HepG2 (cell line): ENCODE measurements around the gene CLDN9. TPM values are rescaled to one million over a fixed set of nuclear protein-coding genes. Genes with fewer than 3 reads are reported as not detected.

ENCODE experiments used
- CHCHD3 ChIP-seq: sonication (generic); formaldehyde crosslinking; IDR thresholded peaks from 2 replicates; pipeline ENCODE4 v1.8.0; 2022; ENCODE audit warnings: mild to moderate bottlenecking, missing genetic modification reagents, moderate library complexity
- ESRRA ChIP-seq: sonication (generic); formaldehyde crosslinking; IDR thresholded peaks from 2 replicates; pipeline ENCODE4 v1.5.1; 2020; ENCODE audit warnings: mild to moderate bottlenecking, low read depth, missing genetic modification reagents
- GLI4 ChIP-seq: sonication (generic); formaldehyde crosslinking; IDR thresholded peaks from 2 replicates; pipeline ENCODE4 v1.5.1; 2020; ENCODE audit warnings: missing genetic modification reagents, mild to moderate bottlenecking, moderate library complexity, borderline replicate concordance
- GZF1 ChIP-seq: sonication (generic); formaldehyde crosslinking; IDR thresholded peaks from 2 replicates; pipeline ENCODE4 v1.5.1; 2020; ENCODE audit warnings: mild to moderate bottlenecking, missing genetic modification reagents
- HDAC6 ChIP-seq: fragments of 200-600 bp; sonication (generic); IDR thresholded peaks from 2 replicates; pipeline ENCODE4 v1.7.0; 2017; ENCODE audit warnings: mild to moderate bottlenecking, antibody characterized with exemption, low read length, low read depth
- IKZF4 ChIP-seq: sonication (generic); formaldehyde crosslinking; IDR thresholded peaks from 2 replicates; pipeline ENCODE4 v1.5.1; 2020; ENCODE audit warnings: borderline replicate concordance, mild to moderate bottlenecking, low read depth, missing genetic modification reagents; ENCODE audit errors: not compliant biosample characterization
- KLF15 ChIP-seq: sonication (generic); formaldehyde crosslinking; IDR thresholded peaks from 2 replicates; pipeline ENCODE4 v1.8.1; 2023; ENCODE audit warnings: borderline replicate concordance, mild to moderate bottlenecking, inconsistent platforms, missing genetic modification reagents, mixed read lengths
- NR2C2 ChIP-seq: sonication (generic); formaldehyde crosslinking; IDR thresholded peaks from 2 replicates; pipeline ENCODE4 v1.4.0; 2020; ENCODE audit warnings: missing genetic modification reagents, mild to moderate bottlenecking, moderate library complexity, borderline replicate concordance
- PAF1 ChIP-seq: IDR thresholded peaks from 2 replicates; pipeline ENCODE4 v1.6.1; 2016; ENCODE audit warnings: missing genetic modification reagents, missing compliant biosample characterization
- POLR2AphosphoS2 ChIP-seq: IDR thresholded peaks from 2 replicates; pipeline ENCODE4 v1.6.1; 2011; ENCODE audit warnings: low read depth, low read length, improper control_type of control experiment
- ZKSCAN8 ChIP-seq: IDR thresholded peaks from 2 replicates; pipeline ENCODE4 v1.6.1; 2016; ENCODE audit warnings: borderline replicate concordance, missing genetic modification reagents, missing compliant biosample characterization
- ZNF501 ChIP-seq: sonication (generic); formaldehyde crosslinking; IDR thresholded peaks from 2 replicates; pipeline ENCODE4 v1.5.1; 2020; ENCODE audit warnings: mild to moderate bottlenecking, moderate library complexity, missing genetic modification reagents
- ZNF746 ChIP-seq: sonication (generic); formaldehyde crosslinking; IDR thresholded peaks from 2 replicates; pipeline ENCODE4 v1.8.0; 2022; ENCODE audit warnings: mild to moderate bottlenecking, missing genetic modification reagents
- ZNF776 ChIP-seq: sonication (generic); formaldehyde crosslinking; IDR thresholded peaks from 2 replicates; pipeline ENCODE4 v1.4.0; 2020; ENCODE audit warnings: mild to moderate bottlenecking, missing genetic modification reagents
- ZNF780A ChIP-seq: sonication (generic); formaldehyde crosslinking; IDR thresholded peaks from 2 replicates; pipeline ENCODE4 v1.8.0; 2022; ENCODE audit warnings: mild to moderate bottlenecking, missing genetic modification reagents, moderate library complexity
- polyA plus RNA-seq, 8 experiments: library from polyadenylated mRNA; depleted of rRNA in 3 of 8; stranded (reverse) in 7 of 8; unstranded in 1 of 8; fragments of >200 nt; fragmentation: Illumina TruSeq in 4 of 8; extraction: Trizol in 4 of 8; gene quantifications; 2 replicates each; pipeline versions ENCODE4 v1.2.1 to v1.2.3, GENCODE V29; 2011 to 2016; ENCODE audit warnings: low read depth in 4 of 8, missing spikeins in 1 of 8, mixed read lengths in 1 of 8; ENCODE audit not compliant: insufficient read depth in 1 of 8
- total RNA-seq, 5 experiments: library from RNA; depleted of rRNA; stranded (reverse); fragments of >200 nt; fragmentation: Illumina TruSeq; extraction: Trizol; gene quantifications; 2 replicates each; pipeline ENCODE4 v1.2.3, GENCODE V29; 2016; ENCODE audit warnings: low read depth in 1 of 5
- TF ChIP-seq, protein P1 (sequence below): sonication (generic); formaldehyde crosslinking; IDR thresholded peaks from 2 replicates; pipeline ENCODE4 v1.4.0; 2020; ENCODE audit warnings: mild to moderate bottlenecking, missing genetic modification reagents
- TF ChIP-seq, protein P2 (sequence below): IDR thresholded peaks from 2 replicates; pipeline ENCODE4 v1.6.1; 2012; ENCODE audit warnings: low read length, improper control_type of control experiment
- TF ChIP-seq, protein P3 (sequence below): sonication (generic); formaldehyde crosslinking; IDR thresholded peaks from 2 replicates; pipeline ENCODE4 v1.4.0; 2020; ENCODE audit warnings: missing genetic modification reagents
- TF ChIP-seq, protein P4 (sequence below): sonication (generic); formaldehyde crosslinking; IDR thresholded peaks from 2 replicates; pipeline ENCODE4 v1.4.0; 2020; ENCODE audit warnings: missing genetic modification reagents

Gene CLDN9
- total and polyA plus RNA-seq, 2 of the 13 experiments (the other 11 are each of a cell fraction or from before 2014, with no cell fraction given) = 0.15 to 0.26 TPM

DNA sequence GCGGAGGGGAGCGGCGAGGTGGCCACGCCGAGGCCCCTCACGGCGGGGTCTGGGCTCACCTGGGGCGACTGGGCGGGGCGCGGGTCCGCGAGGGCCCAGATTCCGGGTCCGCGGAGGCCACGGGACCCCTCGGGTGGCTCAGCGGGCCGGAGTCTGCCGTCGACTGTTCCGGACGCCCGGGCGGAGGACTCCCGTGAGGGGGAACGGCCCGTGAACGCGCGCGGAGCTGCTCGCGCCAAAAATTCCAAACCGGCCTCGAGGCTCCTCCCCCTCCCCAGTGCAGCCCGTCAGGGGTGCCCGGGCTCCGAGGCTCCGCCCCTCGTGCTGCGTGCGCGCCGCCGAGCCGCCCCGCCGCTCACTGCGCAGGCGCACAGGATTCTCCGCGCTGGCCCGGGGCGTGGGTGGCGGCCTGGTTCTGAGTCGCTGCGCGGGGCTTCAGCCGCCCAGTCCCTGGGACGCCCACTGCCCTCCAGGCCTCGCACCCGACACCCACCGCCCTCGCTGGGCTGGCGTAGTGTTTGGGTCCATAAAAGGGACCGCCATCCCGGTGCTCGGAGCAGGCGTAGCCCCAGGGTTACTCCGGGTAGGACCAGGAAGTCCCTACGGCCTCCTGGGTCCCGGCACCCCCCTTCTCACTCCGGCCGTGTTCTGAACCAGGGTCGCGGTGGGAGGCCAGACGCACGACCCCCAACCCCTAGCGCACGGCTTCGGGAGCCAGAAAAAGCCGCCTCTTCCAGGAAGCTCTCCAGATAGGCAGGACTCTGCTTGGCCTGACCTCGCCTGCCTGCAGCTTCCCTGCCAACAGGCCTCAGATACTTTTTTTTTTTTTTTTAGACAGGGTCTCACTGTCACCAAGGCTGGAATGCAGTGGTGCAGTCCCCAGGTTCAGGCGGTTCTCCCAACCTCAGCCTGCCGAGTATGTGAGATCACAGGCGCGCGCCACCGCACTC lies 32.2 kb upstream of the CLDN9 start, which contains the start of gene PKMYT1 (continued):
- TF ChIP-seq ZKSCAN8 (CRISPR knock-in tag) = no peak
- TF ChIP-seq, protein P1, sequence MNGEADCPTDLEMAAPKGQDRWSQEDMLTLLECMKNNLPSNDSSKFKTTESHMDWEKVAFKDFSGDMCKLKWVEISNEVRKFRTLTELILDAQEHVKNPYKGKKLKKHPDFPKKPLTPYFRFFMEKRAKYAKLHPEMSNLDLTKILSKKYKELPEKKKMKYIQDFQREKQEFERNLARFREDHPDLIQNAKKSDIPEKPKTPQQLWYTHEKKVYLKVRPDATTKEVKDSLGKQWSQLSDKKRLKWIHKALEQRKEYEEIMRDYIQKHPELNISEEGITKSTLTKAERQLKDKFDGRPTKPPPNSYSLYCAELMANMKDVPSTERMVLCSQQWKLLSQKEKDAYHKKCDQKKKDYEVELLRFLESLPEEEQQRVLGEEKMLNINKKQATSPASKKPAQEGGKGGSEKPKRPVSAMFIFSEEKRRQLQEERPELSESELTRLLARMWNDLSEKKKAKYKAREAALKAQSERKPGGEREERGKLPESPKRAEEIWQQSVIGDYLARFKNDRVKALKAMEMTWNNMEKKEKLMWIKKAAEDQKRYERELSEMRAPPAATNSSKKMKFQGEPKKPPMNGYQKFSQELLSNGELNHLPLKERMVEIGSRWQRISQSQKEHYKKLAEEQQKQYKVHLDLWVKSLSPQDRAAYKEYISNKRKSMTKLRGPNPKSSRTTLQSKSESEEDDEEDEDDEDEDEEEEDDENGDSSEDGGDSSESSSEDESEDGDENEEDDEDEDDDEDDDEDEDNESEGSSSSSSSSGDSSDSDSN = peak; percentile 57; the same call in 1 of the 2 replicates
- no peak; the same call in 1 of the 2 replicates for TF ChIP-seq ZNF746 (CRISPR knock-in tag)
- TF ChIP-seq, protein P2, sequence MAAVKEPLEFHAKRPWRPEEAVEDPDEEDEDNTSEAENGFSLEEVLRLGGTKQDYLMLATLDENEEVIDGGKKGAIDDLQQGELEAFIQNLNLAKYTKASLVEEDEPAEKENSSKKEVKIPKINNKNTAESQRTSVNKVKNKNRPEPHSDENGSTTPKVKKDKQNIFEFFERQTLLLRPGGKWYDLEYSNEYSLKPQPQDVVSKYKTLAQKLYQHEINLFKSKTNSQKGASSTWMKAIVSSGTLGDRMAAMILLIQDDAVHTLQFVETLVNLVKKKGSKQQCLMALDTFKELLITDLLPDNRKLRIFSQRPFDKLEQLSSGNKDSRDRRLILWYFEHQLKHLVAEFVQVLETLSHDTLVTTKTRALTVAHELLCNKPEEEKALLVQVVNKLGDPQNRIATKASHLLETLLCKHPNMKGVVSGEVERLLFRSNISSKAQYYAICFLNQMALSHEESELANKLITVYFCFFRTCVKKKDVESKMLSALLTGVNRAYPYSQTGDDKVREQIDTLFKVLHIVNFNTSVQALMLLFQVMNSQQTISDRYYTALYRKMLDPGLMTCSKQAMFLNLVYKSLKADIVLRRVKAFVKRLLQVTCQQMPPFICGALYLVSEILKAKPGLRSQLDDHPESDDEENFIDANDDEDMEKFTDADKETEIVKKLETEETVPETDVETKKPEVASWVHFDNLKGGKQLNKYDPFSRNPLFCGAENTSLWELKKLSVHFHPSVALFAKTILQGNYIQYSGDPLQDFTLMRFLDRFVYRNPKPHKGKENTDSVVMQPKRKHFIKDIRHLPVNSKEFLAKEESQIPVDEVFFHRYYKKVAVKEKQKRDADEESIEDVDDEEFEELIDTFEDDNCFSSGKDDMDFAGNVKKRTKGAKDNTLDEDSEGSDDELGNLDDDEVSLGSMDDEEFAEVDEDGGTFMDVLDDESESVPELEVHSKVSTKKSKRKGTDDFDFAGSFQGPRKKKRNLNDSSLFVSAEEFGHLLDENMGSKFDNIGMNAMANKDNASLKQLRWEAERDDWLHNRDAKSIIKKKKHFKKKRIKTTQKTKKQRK = no peak
- TF ChIP-seq NR2C2 = no peak
- peak; percentile 53; the same call in 1 of the 2 replicates for TF ChIP-seq ZNF501 (CRISPR knock-in tag)
- TF ChIP-seq IKZF4 (CRISPR knock-in tag) = peak; percentile 67
- TF ChIP-seq, protein P3, sequence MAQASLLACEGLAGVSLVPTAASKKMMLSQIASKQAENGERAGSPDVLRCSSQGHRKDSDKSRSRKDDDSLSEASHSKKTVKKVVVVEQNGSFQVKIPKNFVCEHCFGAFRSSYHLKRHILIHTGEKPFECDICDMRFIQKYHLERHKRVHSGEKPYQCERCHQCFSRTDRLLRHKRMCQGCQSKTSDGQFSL = no peak
- TF ChIP-seq, protein P4, sequence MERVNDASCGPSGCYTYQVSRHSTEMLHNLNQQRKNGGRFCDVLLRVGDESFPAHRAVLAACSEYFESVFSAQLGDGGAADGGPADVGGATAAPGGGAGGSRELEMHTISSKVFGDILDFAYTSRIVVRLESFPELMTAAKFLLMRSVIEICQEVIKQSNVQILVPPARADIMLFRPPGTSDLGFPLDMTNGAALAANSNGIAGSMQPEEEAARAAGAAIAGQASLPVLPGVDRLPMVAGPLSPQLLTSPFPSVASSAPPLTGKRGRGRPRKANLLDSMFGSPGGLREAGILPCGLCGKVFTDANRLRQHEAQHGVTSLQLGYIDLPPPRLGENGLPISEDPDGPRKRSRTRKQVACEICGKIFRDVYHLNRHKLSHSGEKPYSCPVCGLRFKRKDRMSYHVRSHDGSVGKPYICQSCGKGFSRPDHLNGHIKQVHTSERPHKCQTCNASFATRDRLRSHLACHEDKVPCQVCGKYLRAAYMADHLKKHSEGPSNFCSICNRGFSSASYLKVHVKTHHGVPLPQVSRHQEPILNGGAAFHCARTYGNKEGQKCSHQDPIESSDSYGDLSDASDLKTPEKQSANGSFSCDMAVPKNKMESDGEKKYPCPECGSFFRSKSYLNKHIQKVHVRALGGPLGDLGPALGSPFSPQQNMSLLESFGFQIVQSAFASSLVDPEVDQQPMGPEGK = peak; percentile 42; the same call in 1 of the 2 replicates
- no peak for TF ChIP-seq HDAC6
- no peak for TF ChIP-seq GZF1 (CRISPR knock-in tag)
- TF ChIP-seq CHCHD3 = 0 out of 2 replicates have a peak, but pooled peaks have one; percentile 18
- no peak for TF ChIP-seq ZNF780A (CRISPR knock-in tag)
- TF ChIP-seq ESRRA (CRISPR knock-in tag) = 0 out of 2 replicates have a peak, but pooled peaks have one; percentile 47
- TF ChIP-seq POLR2AphosphoS2 = no peak
- TF ChIP-seq KLF15 (CRISPR knock-in tag) = no peak
- TF ChIP-seq ZNF776 (CRISPR knock-in tag) = peak; percentile 5; the same call in 1 of the 2 replicates
- TF ChIP-seq GLI4 (CRISPR knock-in tag) = peak; percentile 88; the same call in 1 of the 2 replicates
- no peak for TF ChIP-seq PAF1
